IPS-15b (cell line): ENCODE measurements around the gene TRIML2.
A peak's percentile ranks its signal among the peaks of the same experiment; 100 is the strongest.

Experiments used
- H3K27me3 ChIP-seq: one replicate; pipeline ENCODE4 v1.6.1; 2013; ENCODE audit warnings: low read length; ENCODE audit not compliant: control insufficient read depth, insufficient read depth
- H3K36me3 ChIP-seq: one replicate; pipeline ENCODE4 v1.6.1; 2013; ENCODE audit warnings: low read length; ENCODE audit not compliant: control insufficient read depth, insufficient read depth
- H3K4me1 ChIP-seq: one replicate; pipeline ENCODE4 v1.6.1; 2013; ENCODE audit warnings: mild to moderate bottlenecking, low read length; ENCODE audit not compliant: control insufficient read depth, insufficient read depth
- H3K4me3 ChIP-seq: one replicate; pipeline ENCODE4 v1.5.1; 2013; ENCODE audit warnings: low read depth, low read length
- H3K9ac ChIP-seq: one replicate; pipeline ENCODE4 v1.6.1; 2013; ENCODE audit warnings: low read depth, mild to moderate bottlenecking, low read length
- H3K9me3 ChIP-seq: one replicate; pipeline ENCODE4 v1.6.1; 2013; ENCODE audit warnings: mild to moderate bottlenecking, low read length; ENCODE audit not compliant: control insufficient read depth, insufficient read depth

Gene TRIML2

DNA sequence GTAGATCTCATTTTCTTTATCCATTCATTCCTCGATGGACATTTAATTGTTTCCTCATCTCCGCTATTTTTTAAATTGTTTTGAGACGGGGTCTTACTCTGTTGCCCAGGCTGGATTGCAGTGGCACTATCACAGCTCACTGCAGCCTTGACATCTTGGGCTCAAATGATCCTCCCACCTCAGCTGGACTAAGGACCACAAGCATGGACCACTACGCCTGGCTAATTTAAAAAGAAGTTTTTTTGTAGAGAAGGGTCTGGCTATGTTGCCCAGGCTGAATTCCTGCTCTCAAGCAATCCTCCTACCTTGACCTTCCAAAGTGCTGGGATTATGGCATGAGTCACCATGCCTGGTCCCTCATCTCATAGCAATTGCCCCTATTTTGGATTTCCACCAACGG is 22.8 kb upstream of the TRIML2 start:
- Histone ChIP-seq H3K36me3 (no peaks in the 10 kb centered on the region), H3K4me1 (no peaks in the 10 kb centered on the region), H3K27me3 (no peaks in the 10 kb centered on the region), H3K9me3 (no peaks in the 10 kb centered on the region), H3K4me3 (no peak overlapping the region), H3K9ac (no peak overlapping the region)

DNA sequence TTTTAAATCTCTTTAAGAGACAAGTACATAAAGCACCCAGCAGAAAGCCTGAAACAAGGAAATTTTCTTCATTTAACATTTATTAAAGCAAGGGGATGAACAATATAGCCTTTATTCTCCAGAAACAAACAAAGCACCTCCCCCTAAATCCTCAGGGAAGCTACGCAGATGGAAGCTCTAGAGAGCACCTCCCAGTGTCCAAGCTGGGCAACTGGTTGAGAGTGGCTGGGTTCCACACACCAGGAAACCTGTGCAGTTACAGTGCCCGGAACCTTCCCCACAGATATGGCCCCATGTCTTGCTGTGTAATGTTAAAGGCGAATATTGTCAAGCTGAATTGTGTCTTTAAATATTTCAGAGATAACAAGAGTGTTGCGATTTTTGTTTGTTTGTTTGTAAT is 21.0 kb upstream of the TRIML2 start:
- H3K36me3 ChIP-seq, result no peaks in the 10 kb centered on the region
- no peaks in the 10 kb centered on the region for H3K27me3 ChIP-seq
- H3K9me3 ChIP-seq, result no peaks in the 10 kb centered on the region
- no peak overlapping the region for H3K4me3 ChIP-seq
- no peak overlapping the region for H3K9ac ChIP-seq
- H3K4me1 ChIP-seq, result no peaks in the 10 kb centered on the region

DNA sequence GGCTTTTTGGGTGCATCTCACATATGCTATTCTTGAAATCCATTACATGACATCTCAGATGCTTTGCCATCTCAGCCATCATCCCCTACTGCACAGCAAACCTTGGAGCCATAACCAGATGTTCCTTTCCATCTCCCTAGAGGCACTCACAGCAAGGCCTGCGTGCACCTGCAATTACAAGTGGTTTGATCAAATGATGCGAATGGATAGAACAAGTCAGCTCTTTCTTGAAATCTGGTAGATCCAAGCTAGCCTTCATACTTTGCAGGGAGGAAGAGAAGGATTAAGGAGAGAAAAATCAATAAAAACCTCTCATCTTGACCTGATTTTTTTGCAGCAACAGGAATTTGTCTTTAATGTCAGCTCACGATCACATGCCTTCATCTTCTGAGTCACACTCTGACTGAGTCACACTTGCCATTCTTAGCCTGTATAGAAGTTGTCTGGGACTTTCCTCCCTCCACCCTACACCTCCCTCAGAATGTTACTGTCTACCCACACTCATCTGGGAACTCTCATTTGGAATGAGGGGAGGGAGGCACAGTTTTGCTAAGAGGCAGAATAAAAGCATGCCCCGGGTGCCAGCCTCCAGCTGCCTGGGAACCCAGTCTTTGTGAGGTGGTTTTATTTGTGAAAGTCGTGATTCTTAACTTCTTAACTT is 17.9 kb upstream of the TRIML2 start:
- Histone ChIP-seq H3K36me3 (no peaks in the 10 kb centered on the region), H3K4me3 (no peak overlapping the region), H3K9me3 (no peaks in the 10 kb centered on the region), H3K27me3 (no peaks in the 10 kb centered on the region), H3K4me1 (peaks cover 3% of the 10 kb centered on the region), H3K9ac (no peak overlapping the region)

DNA sequence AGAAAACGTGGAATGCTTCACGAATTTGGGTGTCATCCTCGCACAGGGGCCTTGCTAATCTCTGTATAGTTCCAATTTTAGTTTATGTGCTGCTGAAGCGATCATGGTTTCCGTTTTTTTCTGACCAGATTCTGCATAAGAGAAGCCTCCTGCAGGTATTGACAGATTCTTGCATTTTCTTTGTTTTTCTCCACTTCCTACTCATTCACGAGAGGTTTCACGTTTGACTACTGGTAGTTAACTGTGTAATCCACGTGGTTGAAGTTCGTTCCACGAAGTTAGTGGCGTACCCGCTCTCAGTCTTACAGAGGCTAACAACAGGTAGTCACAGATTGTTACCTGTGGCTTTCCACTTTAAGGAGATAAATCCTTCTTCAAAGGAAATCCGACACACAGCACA is 12.1 kb upstream of the TRIML2 start:
- Histone ChIP-seq H3K9ac (no peak overlapping the region), H3K9me3 (no peaks in the 10 kb centered on the region)

DNA sequence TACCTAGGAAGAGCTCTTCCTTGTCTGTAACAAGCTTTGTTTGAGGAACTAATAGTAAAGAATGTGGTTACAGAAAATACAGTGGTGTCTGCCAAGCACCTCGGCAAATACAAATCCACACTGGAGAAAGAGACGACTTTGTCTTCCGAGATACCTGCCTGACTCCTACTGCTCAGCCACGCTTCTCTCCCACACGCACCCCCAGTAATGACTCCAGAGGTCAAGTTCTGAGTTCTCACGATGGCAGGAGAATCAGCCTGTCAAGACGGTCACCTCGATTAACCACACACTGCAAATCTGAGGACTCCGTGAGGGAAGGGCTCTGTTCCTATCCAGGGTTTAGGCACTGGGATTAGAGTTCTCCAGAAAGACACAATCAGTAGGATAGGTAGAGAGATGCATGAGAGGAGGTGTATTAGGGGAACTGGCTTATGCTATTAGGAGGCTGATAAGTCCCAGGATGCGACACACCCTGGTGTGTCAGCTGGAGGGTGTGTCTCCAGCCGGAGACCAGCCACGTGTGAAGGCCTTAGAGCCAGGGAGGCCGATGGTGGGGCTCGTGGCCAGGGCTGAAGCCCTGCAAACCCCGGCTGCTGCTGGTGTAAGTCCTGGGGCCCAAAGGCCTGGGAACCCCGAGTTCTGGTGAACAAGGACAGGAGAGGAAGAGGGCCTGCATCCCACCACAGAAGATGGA is 8.4 kb upstream of the TRIML2 start:
- Histone ChIP-seq H3K4me1 (peaks cover 9% of the 10 kb centered on the region), H3K9me3 (no peaks in the 10 kb centered on the region), H3K4me3 (no peak overlapping the region), H3K27me3 (no peaks in the 10 kb centered on the region), H3K36me3 (no peaks in the 10 kb centered on the region), H3K9ac (no peak overlapping the region)

More for the DNA sequence above, 12.1 kb upstream of the TRIML2 start:
- H3K4me1 ChIP-seq, result peaks cover 9% of the 10 kb centered on the region
- H3K4me3 ChIP-seq, result no peak overlapping the region
- no peaks in the 10 kb centered on the region for H3K27me3 ChIP-seq
- H3K36me3 ChIP-seq, result no peaks in the 10 kb centered on the region

DNA sequence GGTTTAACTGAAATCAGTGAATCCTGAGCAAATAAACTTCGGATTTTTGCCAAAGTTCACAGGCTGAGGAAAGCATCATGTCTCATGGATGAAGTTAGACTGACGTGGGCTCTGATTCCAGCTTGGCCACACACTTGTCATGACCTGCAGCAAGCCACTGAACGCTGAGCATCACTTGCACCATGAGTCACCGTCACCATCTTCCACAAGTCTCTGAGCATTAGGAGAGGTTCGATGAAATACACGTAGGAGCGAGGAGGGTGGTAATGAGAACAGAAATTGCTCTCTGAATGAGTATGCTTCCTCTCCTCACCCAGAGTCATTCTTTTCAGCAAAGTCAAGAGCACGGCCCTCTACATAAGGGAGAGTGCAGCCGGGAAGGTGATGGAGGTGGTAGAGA is 3.8 kb upstream of the TRIML2 start:
- Histone ChIP-seq H3K36me3 (no peaks in the 10 kb centered on the region), H3K9ac (no peak overlapping the region), H3K9me3 (no peaks in the 10 kb centered on the region)

DNA sequence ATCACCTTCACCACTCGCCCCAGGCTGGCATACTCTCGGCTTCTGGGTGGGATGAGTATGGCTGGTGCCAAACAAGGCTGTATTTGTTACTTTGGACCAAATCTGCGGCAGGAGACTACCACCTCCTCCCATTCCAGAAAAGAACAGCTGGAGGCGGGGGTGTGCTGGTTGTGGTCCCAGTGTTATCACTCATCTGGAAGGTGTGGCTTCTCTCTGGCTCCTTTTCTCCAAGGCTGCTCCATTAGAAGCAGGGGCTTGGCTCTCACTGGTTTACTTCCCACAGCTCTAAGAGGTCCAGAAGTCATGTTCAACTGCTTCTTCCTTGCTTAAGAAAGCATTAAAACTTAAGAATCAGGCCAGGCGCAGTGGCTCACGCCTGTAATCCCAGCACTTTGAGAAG is 2.6 kb upstream of the TRIML2 start:
- Histone ChIP-seq H3K9ac (no peak overlapping the region), H3K9me3 (no peaks in the 10 kb centered on the region), H3K36me3 (no peaks in the 10 kb centered on the region), H3K4me3 (no peak overlapping the region), H3K4me1 (peaks cover 23% of the 10 kb centered on the region), H3K27me3 (no peaks in the 10 kb centered on the region)

More for the DNA sequence above, 3.8 kb upstream of the TRIML2 start:
- H3K4me1 ChIP-seq, result peaks cover 13% of the 10 kb centered on the region
- H3K4me3 ChIP-seq, result no peak overlapping the region
- no peaks in the 10 kb centered on the region for H3K27me3 ChIP-seq

DNA sequence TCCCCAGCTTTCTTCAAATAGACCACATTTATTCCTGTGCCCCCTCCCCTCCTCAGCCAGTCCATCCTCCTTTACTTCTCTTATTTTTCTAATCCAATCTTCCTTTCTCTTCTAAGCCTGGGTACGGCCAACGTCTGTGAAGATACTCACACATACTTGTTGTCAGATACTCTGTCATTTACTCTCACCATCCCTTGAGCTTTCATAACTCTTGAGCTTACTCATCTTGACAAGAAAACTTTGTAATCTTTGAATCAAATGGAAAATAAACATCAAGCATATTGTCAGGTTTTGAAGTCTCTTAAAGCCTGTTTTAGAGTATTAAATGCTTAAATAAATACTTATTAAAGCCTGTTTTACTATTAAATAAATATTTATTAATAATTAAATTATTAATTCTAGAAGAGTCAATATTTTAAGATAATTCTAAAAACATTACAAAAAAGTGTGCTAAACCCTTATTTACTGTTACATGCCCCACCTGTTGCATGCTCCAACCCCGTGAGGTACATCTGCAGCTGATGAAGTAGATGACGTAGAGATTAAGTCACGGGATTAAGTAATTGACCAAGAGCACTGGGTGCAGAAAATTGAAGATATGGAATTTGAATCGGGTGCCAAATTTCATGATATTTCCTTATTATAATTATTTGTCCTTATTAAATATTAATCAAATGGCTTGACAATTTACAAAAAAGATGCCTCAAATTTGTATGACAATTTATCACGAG is 1.5 kb upstream of the TRIML2 start:
- no peaks in the 10 kb centered on the region for H3K36me3 ChIP-seq
- H3K4me3 ChIP-seq, result no peak overlapping the region
- H3K27me3 ChIP-seq, result no peaks in the 10 kb centered on the region

DNA sequence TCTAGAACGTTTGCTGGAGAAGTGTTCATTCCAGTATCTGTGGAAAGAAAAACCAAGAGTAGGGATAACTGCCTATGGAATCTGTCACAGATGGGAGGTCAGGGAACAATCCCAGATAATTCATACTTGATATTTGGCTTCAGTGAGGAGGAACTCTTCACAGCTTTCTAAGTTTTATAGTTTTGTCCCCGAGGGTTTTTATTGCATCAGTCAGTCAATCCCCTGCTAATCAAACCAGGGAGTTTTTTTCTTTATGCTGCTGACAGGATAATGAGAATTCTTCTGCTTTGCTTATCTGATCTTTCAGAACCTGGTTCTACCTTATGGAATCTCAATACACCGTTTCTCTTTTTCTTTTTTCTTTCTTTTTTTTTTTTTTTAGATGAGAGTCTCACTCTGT is 633 bp upstream of the TRIML2 start:
- Histone ChIP-seq H3K9ac (peak overlapping the region; percentile 70), H3K27me3 (no peaks in the 10 kb centered on the region), H3K36me3 (peaks cover 8% of the 10 kb centered on the region), H3K4me1 (peaks cover 23% of the 10 kb centered on the region), H3K4me3 (peak overlapping the region; percentile 45), H3K9me3 (no peaks in the 10 kb centered on the region)

More for the DNA sequence above, 1.5 kb upstream of the TRIML2 start:
- Histone ChIP-seq H3K9ac (no peak overlapping the region), H3K9me3 (no peaks in the 10 kb centered on the region), H3K4me1 (peaks cover 23% of the 10 kb centered on the region)

DNA sequence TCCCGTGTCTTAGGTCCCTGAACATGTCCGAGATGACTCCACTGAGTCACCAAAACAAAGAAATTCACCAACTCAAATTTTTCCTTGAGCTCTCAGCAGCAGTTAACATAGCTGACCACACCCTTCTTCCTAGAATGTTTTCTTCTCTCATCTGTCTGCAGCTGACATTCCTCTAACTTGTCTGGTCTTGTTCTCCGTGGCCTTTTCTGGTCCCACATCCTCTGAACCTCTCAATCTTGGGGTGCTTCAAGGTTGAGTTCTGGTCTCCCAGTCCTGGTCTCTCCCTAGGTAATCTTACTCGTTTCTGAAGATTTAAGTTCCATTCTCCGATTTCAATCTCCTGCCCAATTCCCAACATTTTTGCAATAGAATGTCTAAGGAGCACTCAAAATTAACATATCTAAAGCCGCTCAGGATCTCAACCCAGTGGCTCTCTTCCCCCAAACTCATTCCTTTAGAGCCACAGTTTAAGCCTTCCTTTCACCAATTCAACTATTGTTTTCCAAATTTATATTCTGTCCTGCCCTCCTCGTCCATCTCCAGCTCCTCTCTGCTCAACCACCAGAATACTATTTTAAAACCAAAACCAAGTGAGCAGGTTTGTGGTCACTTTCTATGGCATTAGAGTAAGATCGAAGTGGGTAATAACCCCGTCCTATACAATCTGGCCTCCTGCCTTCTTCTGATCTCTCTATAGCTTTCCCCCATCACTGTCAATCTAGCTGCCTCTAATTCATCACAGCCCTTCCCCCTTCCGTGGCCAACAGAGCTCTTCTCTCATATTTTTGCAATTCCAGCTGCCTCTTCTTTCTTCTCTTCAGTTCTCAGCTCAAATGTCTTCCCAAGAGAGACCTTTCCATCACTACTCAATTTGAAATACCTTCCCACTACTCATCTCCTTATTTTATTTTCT is 1.2 kb downstream of the TRIML2 start:
- no peaks in the 10 kb centered on the region for H3K9me3 ChIP-seq
- H3K4me3 ChIP-seq, result peak overlapping the region; percentile 45
- H3K27me3 ChIP-seq, result no peaks in the 10 kb centered on the region
- H3K36me3 ChIP-seq, result peaks cover 10% of the 10 kb centered on the region
- peak overlapping the region; percentile 62 for H3K9ac ChIP-seq
- H3K4me1 ChIP-seq, result peaks cover 23% of the 10 kb centered on the region

DNA sequence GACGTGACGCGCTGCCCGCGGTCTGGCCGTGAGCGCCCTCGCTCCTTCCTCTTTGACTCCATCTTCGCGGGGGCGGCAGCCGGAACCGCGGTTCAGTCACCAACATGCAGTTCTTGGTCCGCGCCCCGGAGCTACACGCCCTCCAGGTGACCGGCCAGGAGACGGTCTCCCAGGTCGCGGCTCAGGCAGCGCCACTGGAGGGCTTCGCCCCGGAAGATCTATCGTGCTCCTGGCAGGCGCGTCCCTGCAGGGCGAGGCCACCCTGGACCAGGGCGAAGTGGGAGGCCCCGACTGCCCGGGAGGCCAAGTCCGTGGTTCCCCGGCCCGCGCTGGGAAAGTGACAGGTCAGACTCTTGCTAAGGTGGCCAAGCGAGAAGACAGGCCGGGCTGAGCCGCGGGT is 2.9 kb downstream of the TRIML2 start:
- H3K36me3 ChIP-seq, result peaks cover 10% of the 10 kb centered on the region
- no peak overlapping the region for H3K9ac ChIP-seq
- no peak overlapping the region for H3K4me3 ChIP-seq
- peaks cover 23% of the 10 kb centered on the region for H3K4me1 ChIP-seq
- H3K27me3 ChIP-seq, result no peaks in the 10 kb centered on the region
- H3K9me3 ChIP-seq, result no peaks in the 10 kb centered on the region
